WTC11 (cell line): ENCODE data around the gene MSANTD4. TPM values are rescaled to one million over a fixed set of nuclear protein-coding genes. Genes with fewer than 3 reads are reported as not detected.
A peak's percentile ranks its signal among the peaks of the same experiment; 100 is the strongest.
"Not testable (repeated sequence)": the region's sequence is repeated elsewhere in the genome, so short reads cannot be mapped to it uniquely, and the experiment has no call there.

Experiments used
- ATAC-seq: fragments of 200-7000 bp; cut with Tn5 transposase; 2 replicates; pipeline ENCODE4 v1.10.0; 2021; ENCODE audit warnings: mild to moderate bottlenecking, moderate library complexity
- CTCF ChIA-PET: fragments of 300-600 bp; sonication (Branson Sonifier 250); formaldehyde crosslinking; loops from one replicate; lab custom pipeline; 2021; ENCODE audit warnings: antibody characterized with exemption; lab: Charles Lee
- POLR2A ChIA-PET: fragments of 350-600 bp; sonication (Branson Sonifier 250); formaldehyde crosslinking; loops from one replicate; lab custom pipeline; 2021; ENCODE audit warnings: antibody characterized with exemption; lab: Charles Lee
- DNase-seq: peaks from one replicate; pipeline ENCODE4 v3.0.0; 2021; ENCODE audit warnings: low spot score
- H3K27ac Mint-ChIP-seq: 2 replicates; pipeline ENCODE4 v1.8.0; 2021; ENCODE audit warnings: mixed read lengths
- H3K27me3 Mint-ChIP-seq: 2 replicates; pipeline ENCODE4 v1.8.0; 2021; ENCODE audit warnings: low read depth, mild to moderate bottlenecking, moderate library complexity, mixed read lengths
- H3K36me3 Mint-ChIP-seq: 2 replicates; pipeline ENCODE4 v1.8.0; 2021; ENCODE audit warnings: mixed read lengths
- H3K4me1 Mint-ChIP-seq: 2 replicates; pipeline ENCODE4 v1.8.0; 2022; ENCODE audit warnings: mixed read lengths
- H3K4me3 Mint-ChIP-seq: 2 replicates; pipeline ENCODE4 v1.8.0; 2021; ENCODE audit warnings: mild to moderate bottlenecking, moderate library complexity, mixed read lengths
- H3K9me3 Mint-ChIP-seq: 2 replicates; pipeline ENCODE4 v1.8.0; 2021; ENCODE audit warnings: mixed read lengths
- CREB1 ChIP-seq: sonication (generic); formaldehyde crosslinking; IDR thresholded peaks from 2 replicates; pipeline ENCODE4 v1.8.0; 2023; ENCODE audit warnings: mild to moderate bottlenecking, missing genetic modification reagents
- FOXJ3 ChIP-seq: sonication (generic); formaldehyde crosslinking; IDR thresholded peaks from 2 replicates; pipeline ENCODE4 v1.9.0; 2021; ENCODE audit warnings: missing genetic modification reagents, mild to moderate bottlenecking, borderline replicate concordance
- FOXK1 ChIP-seq: sonication (generic); formaldehyde crosslinking; IDR thresholded peaks from 2 replicates; pipeline ENCODE4 v1.8.0; 2022; ENCODE audit warnings: mild to moderate bottlenecking, moderate library complexity, missing genetic modification reagents
- MXD4 ChIP-seq: fragments of 250-450 bp; sonication (Bioruptor Pico); IDR thresholded peaks from 2 replicates; pipeline ENCODE4 v1.8.0; 2021; ENCODE audit warnings: mild to moderate bottlenecking, moderate library complexity, borderline replicate concordance
- NR2C2 ChIP-seq: sonication (generic); formaldehyde crosslinking; IDR thresholded peaks from 2 replicates; pipeline ENCODE4 v1.8.0; 2022; ENCODE audit warnings: mild to moderate bottlenecking, missing genetic modification reagents
- NR3C1 ChIP-seq: sonication (generic); formaldehyde crosslinking; conservative IDR thresholded peaks from 2 replicates; pipeline ENCODE4 v1.8.1; 2023; ENCODE audit warnings: low read depth, mild to moderate bottlenecking, missing genetic modification reagents
- PRRX2 ChIP-seq: fragments of 250-450 bp; sonication (Bioruptor Pico); IDR thresholded peaks from 2 replicates; pipeline ENCODE4 v1.8.0; 2021; ENCODE audit warnings: mild to moderate bottlenecking
- SMAD3 ChIP-seq: sonication (generic); formaldehyde crosslinking; IDR thresholded peaks from 2 replicates; pipeline ENCODE4 v1.8.0; 2022; ENCODE audit warnings: missing genetic modification reagents, mild to moderate bottlenecking, borderline replicate concordance
- SMAD4 ChIP-seq: sonication (generic); formaldehyde crosslinking; IDR thresholded peaks from 2 replicates; pipeline ENCODE4 v1.8.0; 2022; ENCODE audit warnings: mild to moderate bottlenecking, missing genetic modification reagents
- SOX15 ChIP-seq: fragments of 250-450 bp; sonication (Bioruptor Pico); IDR thresholded peaks from 2 replicates; pipeline ENCODE4 v1.9.0; 2021; ENCODE audit warnings: mild to moderate bottlenecking
- ZBTB21 ChIP-seq: sonication (generic); formaldehyde crosslinking; IDR thresholded peaks from 2 replicates; pipeline ENCODE4 v1.8.1; 2023; ENCODE audit warnings: mild to moderate bottlenecking, missing genetic modification reagents, borderline replicate concordance
- ZNF416 ChIP-seq: fragments of 250-450 bp; sonication (Bioruptor Pico); IDR thresholded peaks from 2 replicates; pipeline ENCODE4 v1.9.0; 2021; ENCODE audit warnings: mild to moderate bottlenecking, inconsistent platforms
- ZNF423 ChIP-seq: fragments of 250-450 bp; sonication (Bioruptor Pico); IDR thresholded peaks from 2 replicates; pipeline ENCODE4 v2.1.2; 2022; ENCODE audit warnings: mild to moderate bottlenecking, moderate library complexity
- total RNA-seq: library from RNA; stranded (reverse); gene quantifications from 3 replicates; pipeline ENCODE4 v1.2.3, GENCODE V29; 2021
- TF ChIP-seq, protein P1 (sequence below): sonication (generic); formaldehyde crosslinking; IDR thresholded peaks from 2 replicates; pipeline ENCODE4 v1.8.0; 2023; ENCODE audit warnings: missing genetic modification reagents, mild to moderate bottlenecking, borderline replicate concordance
- TF ChIP-seq, protein P2 (sequence below): sonication (generic); formaldehyde crosslinking; IDR thresholded peaks from 2 replicates; pipeline ENCODE4 v1.8.0; 2022; ENCODE audit warnings: mild to moderate bottlenecking, missing genetic modification reagents
- TF ChIP-seq, protein P3 (sequence below): sonication (generic); formaldehyde crosslinking; conservative IDR thresholded peaks from 2 replicates; pipeline ENCODE4 v1.8.1; 2022; ENCODE audit warnings: mild to moderate bottlenecking, missing genetic modification reagents
- TF ChIP-seq, protein P4 (sequence below): sonication (generic); formaldehyde crosslinking; IDR thresholded peaks from 2 replicates; pipeline ENCODE4 v1.8.1; 2022; ENCODE audit warnings: missing genetic modification reagents, borderline replicate concordance
- TF ChIP-seq, protein P5 (sequence below): sonication (generic); formaldehyde crosslinking; IDR thresholded peaks from 2 replicates; pipeline ENCODE4 v1.8.1; 2023; ENCODE audit warnings: mild to moderate bottlenecking, missing genetic modification reagents, moderate library complexity
- TF ChIP-seq, protein P6 (sequence below): sonication (generic); formaldehyde crosslinking; IDR thresholded peaks from 2 replicates; pipeline ENCODE4 v1.8.1; 2022; ENCODE audit warnings: mild to moderate bottlenecking, missing genetic modification reagents, moderate library complexity, borderline replicate concordance

Gene MSANTD4
- total RNA-seq, 1 experiment from 2014 or later, result 22.0 TPM

DNA sequence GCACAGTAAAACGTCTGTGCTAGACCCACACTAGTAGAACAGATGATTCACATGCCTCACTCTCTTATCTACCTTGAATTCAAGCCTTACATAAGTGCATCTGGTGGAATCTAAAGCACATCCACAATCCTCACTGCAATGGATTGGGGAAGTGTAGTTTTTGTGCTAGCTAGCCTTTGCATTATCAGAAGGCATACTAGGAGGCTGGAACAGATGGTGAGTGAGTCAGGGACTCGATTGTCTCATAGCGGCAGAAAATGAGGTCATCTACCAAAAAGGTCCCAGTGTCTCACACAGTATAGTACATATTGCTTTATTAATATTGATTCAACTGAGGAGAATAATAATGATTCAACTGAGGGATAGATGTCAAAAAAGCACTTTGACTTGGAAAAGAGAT lies 9.3 kb downstream of the MSANTD4 start (continued):
- TF ChIP-seq, protein P1, sequence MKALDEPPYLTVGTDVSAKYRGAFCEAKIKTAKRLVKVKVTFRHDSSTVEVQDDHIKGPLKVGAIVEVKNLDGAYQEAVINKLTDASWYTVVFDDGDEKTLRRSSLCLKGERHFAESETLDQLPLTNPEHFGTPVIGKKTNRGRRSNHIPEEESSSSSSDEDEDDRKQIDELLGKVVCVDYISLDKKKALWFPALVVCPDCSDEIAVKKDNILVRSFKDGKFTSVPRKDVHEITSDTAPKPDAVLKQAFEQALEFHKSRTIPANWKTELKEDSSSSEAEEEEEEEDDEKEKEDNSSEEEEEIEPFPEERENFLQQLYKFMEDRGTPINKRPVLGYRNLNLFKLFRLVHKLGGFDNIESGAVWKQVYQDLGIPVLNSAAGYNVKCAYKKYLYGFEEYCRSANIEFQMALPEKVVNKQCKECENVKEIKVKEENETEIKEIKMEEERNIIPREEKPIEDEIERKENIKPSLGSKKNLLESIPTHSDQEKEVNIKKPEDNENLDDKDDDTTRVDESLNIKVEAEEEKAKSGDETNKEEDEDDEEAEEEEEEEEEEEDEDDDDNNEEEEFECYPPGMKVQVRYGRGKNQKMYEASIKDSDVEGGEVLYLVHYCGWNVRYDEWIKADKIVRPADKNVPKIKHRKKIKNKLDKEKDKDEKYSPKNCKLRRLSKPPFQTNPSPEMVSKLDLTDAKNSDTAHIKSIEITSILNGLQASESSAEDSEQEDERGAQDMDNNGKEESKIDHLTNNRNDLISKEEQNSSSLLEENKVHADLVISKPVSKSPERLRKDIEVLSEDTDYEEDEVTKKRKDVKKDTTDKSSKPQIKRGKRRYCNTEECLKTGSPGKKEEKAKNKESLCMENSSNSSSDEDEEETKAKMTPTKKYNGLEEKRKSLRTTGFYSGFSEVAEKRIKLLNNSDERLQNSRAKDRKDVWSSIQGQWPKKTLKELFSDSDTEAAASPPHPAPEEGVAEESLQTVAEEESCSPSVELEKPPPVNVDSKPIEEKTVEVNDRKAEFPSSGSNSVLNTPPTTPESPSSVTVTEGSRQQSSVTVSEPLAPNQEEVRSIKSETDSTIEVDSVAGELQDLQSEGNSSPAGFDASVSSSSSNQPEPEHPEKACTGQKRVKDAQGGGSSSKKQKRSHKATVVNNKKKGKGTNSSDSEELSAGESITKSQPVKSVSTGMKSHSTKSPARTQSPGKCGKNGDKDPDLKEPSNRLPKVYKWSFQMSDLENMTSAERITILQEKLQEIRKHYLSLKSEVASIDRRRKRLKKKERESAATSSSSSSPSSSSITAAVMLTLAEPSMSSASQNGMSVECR (CRISPR knock-in tag), result no peak

DNA sequence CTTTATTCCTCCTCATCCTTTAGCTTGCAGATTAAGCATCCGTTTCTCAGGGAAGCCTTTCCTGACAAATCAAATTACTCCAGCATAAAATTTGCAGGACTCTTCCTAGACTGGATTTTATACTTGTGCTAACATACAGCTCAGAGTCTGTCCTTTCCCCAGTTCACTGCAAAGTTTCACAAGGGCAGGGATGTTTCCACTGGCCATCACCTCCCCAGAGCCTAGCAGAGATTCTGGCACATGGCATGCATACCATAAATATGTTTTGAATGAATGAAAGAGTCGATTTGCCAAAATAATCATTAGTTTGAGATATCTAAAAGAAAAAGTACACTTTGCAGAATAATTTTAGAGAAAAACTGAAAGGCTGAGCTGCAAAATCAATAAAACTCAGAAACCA lies 10.6 kb downstream of the MSANTD4 start:
- Mint-ChIP-seq H3K4me3 (no peak overlapping the region), H3K27ac (peak overlapping the region; percentile 25; the same call in 1 of the 2 replicates), H3K27me3 (no peaks in the 10 kb centered on the region), H3K9me3 (no peaks in the 10 kb centered on the region; the same call in 1 of the 2 replicates), H3K36me3 (peaks cover 51% of the 10 kb centered on the region), H3K4me1 (peaks cover 41% of the 10 kb centered on the region)
- DNase-seq, result no peak
- CTCF ChIA-PET, result no interaction called here
- no peak for TF ChIP-seq MXD4
- TF ChIP-seq, protein P2, sequence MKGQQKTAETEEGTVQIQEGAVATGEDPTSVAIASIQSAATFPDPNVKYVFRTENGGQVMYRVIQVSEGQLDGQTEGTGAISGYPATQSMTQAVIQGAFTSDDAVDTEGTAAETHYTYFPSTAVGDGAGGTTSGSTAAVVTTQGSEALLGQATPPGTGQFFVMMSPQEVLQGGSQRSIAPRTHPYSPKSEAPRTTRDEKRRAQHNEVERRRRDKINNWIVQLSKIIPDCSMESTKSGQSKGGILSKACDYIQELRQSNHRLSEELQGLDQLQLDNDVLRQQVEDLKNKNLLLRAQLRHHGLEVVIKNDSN (CRISPR knock-in tag), result no peak
- no peak for TF ChIP-seq ZNF416 (CRISPR knock-in tag)
- no peak for TF ChIP-seq NR2C2 (CRISPR knock-in tag)
- TF ChIP-seq, protein P3, sequence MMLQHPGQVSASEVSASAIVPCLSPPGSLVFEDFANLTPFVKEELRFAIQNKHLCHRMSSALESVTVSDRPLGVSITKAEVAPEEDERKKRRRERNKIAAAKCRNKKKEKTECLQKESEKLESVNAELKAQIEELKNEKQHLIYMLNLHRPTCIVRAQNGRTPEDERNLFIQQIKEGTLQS, result no peak
- no peak for TF ChIP-seq FOXJ3
- TF ChIP-seq FOXK1 (CRISPR knock-in tag), result no peak
- TF ChIP-seq, protein P4, sequence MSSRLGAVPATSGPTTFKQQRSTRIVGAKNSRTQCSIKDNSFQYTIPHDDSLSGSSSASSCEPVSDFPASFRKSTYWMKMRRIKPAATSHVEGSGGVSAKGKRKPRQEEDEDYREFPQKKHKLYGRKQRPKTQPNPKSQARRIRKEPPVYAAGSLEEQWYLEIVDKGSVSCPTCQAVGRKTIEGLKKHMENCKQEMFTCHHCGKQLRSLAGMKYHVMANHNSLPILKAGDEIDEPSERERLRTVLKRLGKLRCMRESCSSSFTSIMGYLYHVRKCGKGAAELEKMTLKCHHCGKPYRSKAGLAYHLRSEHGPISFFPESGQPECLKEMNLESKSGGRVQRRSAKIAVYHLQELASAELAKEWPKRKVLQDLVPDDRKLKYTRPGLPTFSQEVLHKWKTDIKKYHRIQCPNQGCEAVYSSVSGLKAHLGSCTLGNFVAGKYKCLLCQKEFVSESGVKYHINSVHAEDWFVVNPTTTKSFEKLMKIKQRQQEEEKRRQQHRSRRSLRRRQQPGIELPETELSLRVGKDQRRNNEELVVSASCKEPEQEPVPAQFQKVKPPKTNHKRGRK (CRISPR knock-in tag), result no peak
- TF ChIP-seq, protein P5, sequence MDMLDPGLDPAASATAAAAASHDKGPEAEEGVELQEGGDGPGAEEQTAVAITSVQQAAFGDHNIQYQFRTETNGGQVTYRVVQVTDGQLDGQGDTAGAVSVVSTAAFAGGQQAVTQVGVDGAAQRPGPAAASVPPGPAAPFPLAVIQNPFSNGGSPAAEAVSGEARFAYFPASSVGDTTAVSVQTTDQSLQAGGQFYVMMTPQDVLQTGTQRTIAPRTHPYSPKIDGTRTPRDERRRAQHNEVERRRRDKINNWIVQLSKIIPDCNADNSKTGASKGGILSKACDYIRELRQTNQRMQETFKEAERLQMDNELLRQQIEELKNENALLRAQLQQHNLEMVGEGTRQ (CRISPR knock-in tag), result no peak
- POLR2A ChIA-PET, result no interaction called here
- no peak for ATAC-seq

DNA sequence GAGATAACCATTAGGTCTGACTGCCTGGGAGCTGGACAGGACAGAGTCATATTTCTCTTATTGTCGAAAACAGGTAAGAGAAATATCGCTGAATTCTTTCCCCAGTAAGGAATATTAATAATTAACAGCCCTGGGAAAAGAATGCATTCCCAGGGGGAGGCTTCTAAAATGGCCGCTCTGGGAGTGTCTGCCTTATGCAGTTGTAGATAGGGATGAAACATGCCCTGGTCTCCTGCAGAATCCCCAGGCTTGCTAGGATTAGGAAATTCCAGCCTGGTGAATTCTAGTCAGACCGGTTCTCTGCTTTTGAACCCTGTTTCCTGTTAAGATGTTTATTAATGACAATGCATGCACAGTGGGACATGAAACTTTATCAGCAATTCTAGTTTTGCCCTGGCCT lies 18.9 kb downstream of the MSANTD4 start:
- H3K27me3 Mint-ChIP-seq, CTCF ChIA-PET, POLR2A ChIA-PET, DNase-seq, H3K4me1 Mint-ChIP-seq, H3K27ac Mint-ChIP-seq, ATAC-seq, H3K4me3 Mint-ChIP-seq: not testable (repeated sequence)
- H3K9me3 Mint-ChIP-seq, result peaks cover 34% of the 10 kb centered on the region
- H3K36me3 Mint-ChIP-seq, result peaks cover 75% of the 10 kb centered on the region

DNA sequence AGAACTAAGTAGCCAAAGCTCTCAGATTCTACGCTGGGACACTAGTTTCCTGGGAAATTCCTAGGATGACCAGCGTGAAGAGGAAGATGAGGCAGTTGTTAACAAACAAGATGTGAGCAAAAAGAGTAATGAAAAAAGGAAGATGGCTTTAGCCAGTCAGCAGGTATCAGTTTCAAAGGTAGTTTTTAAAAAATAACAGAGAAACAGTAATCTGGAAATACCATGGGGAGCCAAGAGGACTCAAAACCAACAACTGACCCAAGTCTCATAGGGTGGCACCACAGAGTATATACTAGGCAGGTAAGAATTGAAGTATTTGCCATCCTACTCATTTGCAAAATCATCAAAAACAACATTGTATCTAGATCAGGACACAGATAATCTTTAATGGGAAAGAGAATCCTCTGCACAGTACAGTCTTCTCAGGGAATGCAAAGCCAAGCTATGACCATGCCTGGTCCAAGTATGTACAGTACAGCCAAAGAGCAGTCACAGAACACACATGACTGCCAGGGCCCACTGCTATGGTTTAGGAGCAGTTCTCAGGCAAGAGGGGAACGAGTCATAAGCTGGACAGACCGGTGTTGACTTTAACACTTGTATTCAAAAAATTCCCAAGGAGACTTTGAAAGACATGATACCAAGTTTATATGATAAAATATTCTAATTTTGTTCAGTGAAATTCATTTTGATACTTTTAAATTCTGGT lies 20.6 kb downstream of the MSANTD4 start:
- peaks cover 34% of the 10 kb centered on the region for H3K9me3 Mint-ChIP-seq
- TF ChIP-seq SOX15 (CRISPR knock-in tag), result no peak
- no peak for TF ChIP-seq PRRX2
- no peak for TF ChIP-seq ZNF423 (CRISPR knock-in tag)
- no peak for TF ChIP-seq SMAD4 (CRISPR knock-in tag)
- TF ChIP-seq, protein P6, sequence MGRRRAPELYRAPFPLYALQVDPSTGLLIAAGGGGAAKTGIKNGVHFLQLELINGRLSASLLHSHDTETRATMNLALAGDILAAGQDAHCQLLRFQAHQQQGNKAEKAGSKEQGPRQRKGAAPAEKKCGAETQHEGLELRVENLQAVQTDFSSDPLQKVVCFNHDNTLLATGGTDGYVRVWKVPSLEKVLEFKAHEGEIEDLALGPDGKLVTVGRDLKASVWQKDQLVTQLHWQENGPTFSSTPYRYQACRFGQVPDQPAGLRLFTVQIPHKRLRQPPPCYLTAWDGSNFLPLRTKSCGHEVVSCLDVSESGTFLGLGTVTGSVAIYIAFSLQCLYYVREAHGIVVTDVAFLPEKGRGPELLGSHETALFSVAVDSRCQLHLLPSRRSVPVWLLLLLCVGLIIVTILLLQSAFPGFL (CRISPR knock-in tag), result no peak
- no peak for TF ChIP-seq ZBTB21 (CRISPR knock-in tag)
- TF ChIP-seq SMAD3 (CRISPR knock-in tag), result no peak
- no peak for TF ChIP-seq CREB1 (CRISPR knock-in tag)
- TF ChIP-seq, protein P3, result no peak
- TF ChIP-seq NR3C1, result no peak
- ChIA-PET CTCF (no interaction called here), POLR2A (no interaction called here)
- no peak for DNase-seq
- H3K4me3 Mint-ChIP-seq, result no peak overlapping the region
- H3K27ac Mint-ChIP-seq, result no peak overlapping the region
- ATAC-seq, result no peak
- no peaks in the 10 kb centered on the region for H3K27me3 Mint-ChIP-seq
- peaks cover 60% of the 10 kb centered on the region for H3K36me3 Mint-ChIP-seq
- H3K4me1 Mint-ChIP-seq, result peaks cover 4% of the 10 kb centered on the region; the same call in 1 of the 2 replicates
